ENCODE data around the gene HS3ST4. TPM values are rescaled to one million over a fixed set of nuclear protein-coding genes. Genes with fewer than 3 reads are reported as not detected.

Gene HS3ST4
- total and polyA plus RNA-seq, 2 donors (not counting 1 experiment from before 2014, with no cell fraction given), result not detected

GRCh38 chr16:25828510-25828909 lies 136.8 kb downstream of the HS3ST4 start:
- Histone ChIP-seq H2AFZ (ENCODE audit: low read length) (no peak overlapping the region), H3K9me3 (ENCODE audit: control insufficient read depth, insufficient read depth, low read depth, low read length) (no peaks in the 10 kb centered on the region), H3K27me3 (ENCODE audit: control insufficient read depth, insufficient read depth, low read length) (no peaks in the 10 kb centered on the region), H3K9ac (ENCODE audit: insufficient read depth, low read length) (no peak overlapping the region), H3K4me2 (ENCODE audit: extremely low read depth, insufficient read depth, low read length) (no peak overlapping the region), H3K4me1 (ENCODE audit: control insufficient read depth, extremely low read depth, insufficient read depth, low read length) (no peaks in the 10 kb centered on the region), H3K4me3 (replicated peaks in 1 of 4; ENCODE audit: control extremely low read depth in 1 of 4, insufficient read depth in 1 of 4, low read depth in 3 of 4, low read length in 4 of 4) (no peak overlapping the region), H4K20me1 (ENCODE audit: control insufficient read depth, extremely low read depth, insufficient read depth, low read length) (no peaks in the 10 kb centered on the region), H3K79me2 (ENCODE audit: control insufficient read depth, insufficient read depth, low read length) (no peaks in the 10 kb centered on the region), H3K36me3 (ENCODE audit: control insufficient read depth, insufficient read depth, low read length) (no peaks in the 10 kb centered on the region), H3K27ac (ENCODE audit: insufficient read depth, low read length) (no peak overlapping the region)
- TF ChIP-seq EZH2 (IDR thresholded peaks at IDR 0.05; ENCODE audit: low read length, missing control alignments), result no peak
- no peak for TF ChIP-seq CTCF (conservative IDR thresholded peaks at IDR 0.05 in 1 of 2, IDR thresholded peaks at IDR 0.05 in 1 of 2; ENCODE audit: low read depth in 1 of 2, low read length in 2 of 2)
- no peak for DNase-seq (ENCODE audit: low read depth in 2 of 2)

GRCh38 chr16:25832291-25832690 lies 140.5 kb downstream of the HS3ST4 start:
- Histone ChIP-seq H2AFZ (ENCODE audit: low read length) (no peak overlapping the region), H4K20me1 (ENCODE audit: control insufficient read depth, extremely low read depth, insufficient read depth, low read length) (no peaks in the 10 kb centered on the region), H3K9me3 (ENCODE audit: control insufficient read depth, insufficient read depth, low read depth, low read length) (no peaks in the 10 kb centered on the region), H3K4me3 (replicated peaks in 1 of 4; ENCODE audit: control extremely low read depth in 1 of 4, insufficient read depth in 1 of 4, low read depth in 3 of 4, low read length in 4 of 4) (no peak overlapping the region), H3K4me2 (ENCODE audit: extremely low read depth, insufficient read depth, low read length) (no peak overlapping the region), H3K4me1 (ENCODE audit: control insufficient read depth, extremely low read depth, insufficient read depth, low read length) (no peaks in the 10 kb centered on the region), H3K79me2 (ENCODE audit: control insufficient read depth, insufficient read depth, low read length) (no peaks in the 10 kb centered on the region), H3K36me3 (ENCODE audit: control insufficient read depth, insufficient read depth, low read length) (no peaks in the 10 kb centered on the region), H3K27ac (ENCODE audit: insufficient read depth, low read length) (no peak overlapping the region), H3K27me3 (ENCODE audit: control insufficient read depth, insufficient read depth, low read length) (no peaks in the 10 kb centered on the region), H3K9ac (ENCODE audit: insufficient read depth, low read length) (no peak overlapping the region)
- no peak for TF ChIP-seq EZH2 (IDR thresholded peaks at IDR 0.05; ENCODE audit: low read length, missing control alignments)
- no peak for TF ChIP-seq CTCF (conservative IDR thresholded peaks at IDR 0.05 in 1 of 2, IDR thresholded peaks at IDR 0.05 in 1 of 2; ENCODE audit: low read depth in 1 of 2, low read length in 2 of 2)
- no peak for DNase-seq (ENCODE audit: low read depth in 2 of 2)

GRCh38 chr16:25834101-25834500 lies 142.3 kb downstream of the HS3ST4 start:
- H3K79me2 ChIP-seq (ENCODE audit: control insufficient read depth, insufficient read depth, low read length), result no peaks in the 10 kb centered on the region
- no peak for DNase-seq (ENCODE audit: low read depth in 2 of 2)
- no peak overlapping the region for H3K9ac ChIP-seq (ENCODE audit: insufficient read depth, low read length)
- no peaks in the 10 kb centered on the region for H3K4me1 ChIP-seq (ENCODE audit: control insufficient read depth, extremely low read depth, insufficient read depth, low read length)
- TF ChIP-seq EZH2 (IDR thresholded peaks at IDR 0.05; ENCODE audit: low read length, missing control alignments), result no peak
- no peak for TF ChIP-seq CTCF (conservative IDR thresholded peaks at IDR 0.05 in 1 of 2, IDR thresholded peaks at IDR 0.05 in 1 of 2; ENCODE audit: low read depth in 1 of 2, low read length in 2 of 2)
- no peak overlapping the region for H3K4me2 ChIP-seq (ENCODE audit: extremely low read depth, insufficient read depth, low read length)
- no peak overlapping the region for H3K27ac ChIP-seq (ENCODE audit: insufficient read depth, low read length)
- no peaks in the 10 kb centered on the region for H3K27me3 ChIP-seq (ENCODE audit: control insufficient read depth, insufficient read depth, low read length)
- no peak overlapping the region for H3K4me3 ChIP-seq (replicated peaks in 1 of 4; ENCODE audit: control extremely low read depth in 1 of 4, insufficient read depth in 1 of 4, low read depth in 3 of 4, low read length in 4 of 4)
- H3K9me3 ChIP-seq (ENCODE audit: control insufficient read depth, insufficient read depth, low read depth, low read length), result no peaks in the 10 kb centered on the region
- H2AFZ ChIP-seq (ENCODE audit: low read length), result no peak overlapping the region
- no peaks in the 10 kb centered on the region for H3K36me3 ChIP-seq (ENCODE audit: control insufficient read depth, insufficient read depth, low read length)
- H4K20me1 ChIP-seq (ENCODE audit: control insufficient read depth, extremely low read depth, insufficient read depth, low read length), result no peaks in the 10 kb centered on the region
